Activated naive CD4-positive, alpha-beta T cell treated with anti-CD3 and anti-CD28 coated beads, Interleukin-2, amount 50 U/mL, for 72 hours (primary cell): ENCODE results near the gene IFNLR1. TPM values are rescaled to one million over a fixed set of nuclear protein-coding genes. Genes with fewer than 3 reads are reported as not detected.
A peak's percentile ranks its signal among the peaks of the same experiment; 100 is the strongest.

ENCODE experiments used
- ATAC-seq, 2 donors: fragments of 150-1000 bp; cut with Tn5 transposase; 2 replicates each; pipeline ENCODE4 v1.10.0; 2021; ENCODE audit warnings: mild to moderate bottlenecking in 2 of 2, moderate library complexity in 2 of 2
- DNase-seq, 2 donors: peaks; one replicate each; pipeline ENCODE4 v3.0.0; 2021 to 2022; ENCODE audit warnings: low spot score in 2 of 2
- H3K27ac Mint-ChIP-seq, 2 donors: one replicate each; pipeline ENCODE4 v1.8.0; 2022; ENCODE audit warnings: mild to moderate bottlenecking in 2 of 2, mixed read lengths in 2 of 2
- H3K36me3 Mint-ChIP-seq, 2 donors: one replicate each; pipeline ENCODE4 v1.8.0; 2022; ENCODE audit warnings: mixed read lengths in 2 of 2
- H3K9me3 Mint-ChIP-seq, 2 donors: one replicate each; pipeline ENCODE4 v1.8.0; 2022; ENCODE audit warnings: mixed read lengths in 2 of 2
- total RNA-seq, 2 donors: library from RNA; stranded (reverse); gene quantifications; one replicate each; pipeline ENCODE4 v1.2.3, GENCODE V29; 2022

IFNLR1 gene
- total RNA-seq, 2 donors from 2014 or later: 5.0 to 6.3 TPM

DNA sequence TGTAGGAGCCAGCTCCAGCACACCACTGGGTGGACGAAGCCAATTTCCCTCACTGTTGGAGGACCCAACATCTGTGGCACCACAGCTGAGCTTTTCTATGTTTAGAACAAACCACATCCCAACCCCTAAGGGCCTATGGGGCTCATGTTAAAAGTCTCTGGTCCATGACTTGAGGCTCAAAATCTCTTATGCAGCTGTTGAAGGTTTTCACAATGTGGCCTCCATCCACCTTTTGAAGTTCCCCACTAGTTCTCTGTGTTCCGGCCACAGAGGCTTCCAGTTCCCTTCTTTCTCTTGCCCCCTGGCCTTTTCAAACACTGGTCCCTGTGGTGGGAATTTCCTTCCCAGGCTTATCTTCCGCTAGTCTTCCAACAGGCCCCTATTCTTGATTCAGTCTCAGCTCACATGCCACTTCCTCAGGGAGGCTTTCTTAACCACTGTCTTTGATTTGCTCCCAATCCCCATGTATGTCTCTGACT, 3.9 kb upstream of the IFNLR1 start:
- Mint-ChIP-seq H3K36me3 (peaks cover 5 to 10% of the 10 kb centered on the region in 2 donors), H3K9me3 (peaks cover 0 to 7% of the 10 kb centered on the region in 2 donors), H3K27ac (peak overlapping the region in 1 of 2 donors; percentile 81)
- ATAC-seq (no peak), DNase-seq (no peak)

DNA sequence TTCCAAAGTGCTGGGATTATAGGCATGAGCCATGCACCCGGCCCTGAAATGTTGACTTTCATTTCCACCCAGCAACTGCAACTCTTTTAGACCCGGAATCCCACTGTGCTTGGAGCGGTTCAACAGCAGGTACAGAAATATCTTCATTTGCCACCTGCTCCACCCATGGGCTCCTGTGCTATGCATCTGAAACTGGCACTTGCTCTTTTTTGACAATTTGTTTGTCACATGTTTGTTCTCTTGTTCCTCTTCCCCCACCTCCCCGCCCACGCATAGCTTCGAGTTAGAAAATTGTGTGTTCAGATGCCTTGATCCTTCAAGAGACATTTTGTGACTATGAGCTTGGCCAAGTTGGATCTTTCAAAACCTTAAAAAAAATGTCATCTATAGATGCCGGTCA, 2.4 kb upstream of the IFNLR1 start:
- peaks cover 0 to 7% of the 10 kb centered on the region in 2 donors for H3K9me3 Mint-ChIP-seq
- no peak for ATAC-seq
- DNase-seq: no peak
- peak overlapping the region in 1 of 2 donors; percentile 49 for H3K27ac Mint-ChIP-seq
- H3K36me3 Mint-ChIP-seq: peaks cover 5 to 10% of the 10 kb centered on the region in 2 donors

- H3K27ac Mint-ChIP-seq: peak overlapping the region; percentile 68 to 90
- H3K36me3 Mint-ChIP-seq: peaks cover 5 to 8% of the 10 kb centered on the region in 2 donors
- peaks cover 0 to 6% of the 10 kb centered on the region in 2 donors for H3K9me3 Mint-ChIP-seq
- ATAC-seq: no peak
- no peak for DNase-seq
Observed at GRCh38 chr1:24186711-24186992, 437 bp downstream of the IFNLR1 start.

- peaks cover 0 to 1% of the 10 kb centered on the region in 2 donors for H3K9me3 Mint-ChIP-seq
- peaks cover 3 to 5% of the 10 kb centered on the region in 2 donors for H3K36me3 Mint-ChIP-seq
- H3K27ac Mint-ChIP-seq: peak overlapping the region; percentile 68 to 90
- no peak for DNase-seq
- ATAC-seq: no peak
Observed at GRCh38 chr1:24186031-24186710, 918 bp downstream of the IFNLR1 start.

DNA sequence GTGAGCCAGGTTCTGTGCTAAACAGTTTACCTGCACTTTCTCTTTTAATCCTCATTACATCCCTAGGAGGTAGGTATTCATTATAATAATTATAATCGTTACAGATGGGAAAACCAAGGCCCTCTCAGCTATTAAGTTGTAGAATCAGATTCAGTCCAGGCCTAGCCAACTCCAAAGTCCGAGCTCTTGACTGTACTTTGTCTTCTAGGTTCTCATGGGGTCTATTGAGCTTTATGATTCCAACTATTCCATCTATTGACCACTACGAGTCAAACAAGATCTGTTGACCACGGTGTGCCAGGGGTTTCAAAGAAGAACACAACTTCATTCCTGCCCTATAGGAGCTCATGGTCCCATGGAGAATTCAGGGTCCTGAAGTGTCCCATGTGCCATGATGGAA, 2.0 kb downstream of the IFNLR1 start:
- ATAC-seq (no peak), DNase-seq (no peak)
- H3K27ac Mint-ChIP-seq: no peak overlapping the region
- peaks cover 0 to 5% of the 10 kb centered on the region in 2 donors for H3K36me3 Mint-ChIP-seq
- no peaks in the 10 kb centered on the region for H3K9me3 Mint-ChIP-seq

GRCh38 chr1:24182061-24182460, 5.0 kb downstream of the IFNLR1 start:
- Mint-ChIP-seq H3K36me3 (no peaks in the 10 kb centered on the region), H3K9me3 (no peaks in the 10 kb centered on the region), H3K27ac (no peak overlapping the region)
- DNase-seq (no peak), ATAC-seq (no peak)

GRCh38 chr1:24181619-24182018, 5.5 kb downstream of the IFNLR1 start:
- Mint-ChIP-seq H3K9me3 (no peaks in the 10 kb centered on the region), H3K27ac (no peak overlapping the region), H3K36me3 (no peaks in the 10 kb centered on the region)
- DNase-seq (no peak), ATAC-seq (no peak)

DNA sequence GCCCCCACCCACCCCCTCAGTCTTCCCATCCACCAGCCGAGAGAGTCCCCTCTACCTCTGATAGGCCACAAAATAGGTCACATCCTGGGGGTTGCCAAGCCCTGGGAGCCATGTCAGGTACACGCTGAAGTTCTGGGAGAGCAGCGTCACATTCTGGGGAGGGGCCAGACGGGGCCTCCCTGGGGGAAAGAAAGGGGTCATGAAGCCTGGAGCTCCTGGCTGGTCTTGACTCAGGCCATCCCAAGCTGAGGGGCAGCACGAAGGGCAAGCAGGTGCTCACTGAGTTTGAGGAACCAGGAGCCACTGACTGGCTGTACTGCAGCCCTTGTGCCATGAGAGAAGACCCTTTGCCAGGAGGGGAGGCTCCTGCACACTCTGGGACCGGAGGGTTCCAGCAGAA, 6.4 kb downstream of the IFNLR1 start:
- no peaks in the 10 kb centered on the region for H3K36me3 Mint-ChIP-seq
- no peak for ATAC-seq
- no peak for DNase-seq

DNA sequence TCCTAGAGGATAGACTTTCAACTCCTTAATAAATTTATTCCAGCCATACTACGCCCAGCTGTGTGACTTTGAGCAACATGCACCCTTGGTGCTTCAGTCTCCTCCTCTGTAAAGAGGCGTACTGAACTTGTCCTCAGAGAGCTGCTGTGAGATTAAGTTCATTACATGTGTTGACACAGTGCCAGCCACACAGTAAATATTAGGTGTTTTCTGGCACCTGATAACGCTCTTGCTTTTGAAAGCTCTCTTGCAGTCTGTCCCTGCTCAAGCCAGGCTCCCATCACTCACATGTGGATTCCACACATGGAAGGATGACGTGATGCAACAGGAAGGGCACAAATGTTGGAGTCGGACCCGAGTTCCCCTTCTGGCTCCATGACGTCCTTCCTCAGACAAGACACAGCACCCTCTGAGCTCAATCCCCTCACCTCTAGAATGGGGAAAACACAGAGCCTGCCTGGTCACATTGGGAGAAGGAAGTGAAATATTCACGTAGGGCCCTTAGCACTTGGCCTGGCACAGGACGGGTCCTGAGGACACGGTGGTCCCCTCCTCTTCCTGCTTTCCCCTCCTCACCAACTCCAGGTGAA, 7.7 kb downstream of the IFNLR1 start:
- H3K9me3 Mint-ChIP-seq: no peaks in the 10 kb centered on the region
- ATAC-seq (no peak), DNase-seq (no peak)
- H3K27ac Mint-ChIP-seq: no peak overlapping the region
- H3K36me3 Mint-ChIP-seq: no peaks in the 10 kb centered on the region

More for the DNA sequence above, 6.4 kb downstream of the IFNLR1 start:
- Mint-ChIP-seq H3K9me3 (no peaks in the 10 kb centered on the region), H3K27ac (no peak overlapping the region)

DNA sequence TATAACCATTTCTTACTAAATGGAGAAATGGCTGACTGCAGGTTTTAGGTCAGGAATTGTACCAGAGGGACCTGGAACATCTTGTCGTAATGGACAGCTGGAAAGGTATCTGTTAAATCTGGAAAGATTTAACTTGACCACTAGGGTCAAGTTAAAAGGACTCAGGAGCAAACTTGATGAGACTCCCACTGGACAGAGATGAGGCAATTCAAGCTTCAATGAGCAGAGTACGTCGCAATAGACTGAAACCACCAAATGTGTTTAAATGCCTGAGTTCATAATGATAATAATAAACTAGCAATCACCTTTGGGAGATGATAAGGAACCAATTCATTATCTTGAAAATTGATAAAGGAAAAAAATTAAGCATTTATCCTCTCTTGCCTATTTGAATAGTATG, 8.7 kb downstream of the IFNLR1 start:
- DNase-seq (no peak), ATAC-seq (no peak)
- H3K27ac Mint-ChIP-seq: no peak overlapping the region
- H3K9me3 Mint-ChIP-seq: no peaks in the 10 kb centered on the region
- H3K36me3 Mint-ChIP-seq: no peaks in the 10 kb centered on the region

DNA sequence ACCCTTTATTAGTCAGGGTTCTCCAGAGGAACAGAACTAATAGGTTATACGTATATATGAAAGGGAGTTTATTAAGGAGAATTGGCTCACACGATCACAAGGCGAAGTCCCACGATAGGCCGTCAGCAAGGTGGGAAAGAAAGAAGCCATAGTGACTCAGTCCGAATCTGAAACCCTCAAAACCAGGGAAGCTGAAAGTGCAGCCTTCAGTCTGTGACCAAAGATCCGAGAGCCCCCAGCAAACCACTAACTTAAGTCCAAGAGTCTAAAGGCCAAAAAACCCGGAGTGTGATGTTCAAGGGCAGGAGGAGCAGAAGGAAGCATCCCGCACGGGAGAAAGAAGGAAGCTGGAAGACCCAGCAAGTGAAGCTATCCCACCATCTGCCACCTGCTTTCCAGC, 9.9 kb downstream of the IFNLR1 start:
- Mint-ChIP-seq H3K36me3 (no peaks in the 10 kb centered on the region), H3K9me3 (no peaks in the 10 kb centered on the region), H3K27ac (no peak overlapping the region)
- ATAC-seq (no peak), DNase-seq (no peak)

- H3K36me3 Mint-ChIP-seq: no peaks in the 10 kb centered on the region
- no peaks in the 10 kb centered on the region for H3K9me3 Mint-ChIP-seq
Observed at GRCh38 chr1:24175033-24175755, 11.9 kb downstream of the IFNLR1 start.

DNA sequence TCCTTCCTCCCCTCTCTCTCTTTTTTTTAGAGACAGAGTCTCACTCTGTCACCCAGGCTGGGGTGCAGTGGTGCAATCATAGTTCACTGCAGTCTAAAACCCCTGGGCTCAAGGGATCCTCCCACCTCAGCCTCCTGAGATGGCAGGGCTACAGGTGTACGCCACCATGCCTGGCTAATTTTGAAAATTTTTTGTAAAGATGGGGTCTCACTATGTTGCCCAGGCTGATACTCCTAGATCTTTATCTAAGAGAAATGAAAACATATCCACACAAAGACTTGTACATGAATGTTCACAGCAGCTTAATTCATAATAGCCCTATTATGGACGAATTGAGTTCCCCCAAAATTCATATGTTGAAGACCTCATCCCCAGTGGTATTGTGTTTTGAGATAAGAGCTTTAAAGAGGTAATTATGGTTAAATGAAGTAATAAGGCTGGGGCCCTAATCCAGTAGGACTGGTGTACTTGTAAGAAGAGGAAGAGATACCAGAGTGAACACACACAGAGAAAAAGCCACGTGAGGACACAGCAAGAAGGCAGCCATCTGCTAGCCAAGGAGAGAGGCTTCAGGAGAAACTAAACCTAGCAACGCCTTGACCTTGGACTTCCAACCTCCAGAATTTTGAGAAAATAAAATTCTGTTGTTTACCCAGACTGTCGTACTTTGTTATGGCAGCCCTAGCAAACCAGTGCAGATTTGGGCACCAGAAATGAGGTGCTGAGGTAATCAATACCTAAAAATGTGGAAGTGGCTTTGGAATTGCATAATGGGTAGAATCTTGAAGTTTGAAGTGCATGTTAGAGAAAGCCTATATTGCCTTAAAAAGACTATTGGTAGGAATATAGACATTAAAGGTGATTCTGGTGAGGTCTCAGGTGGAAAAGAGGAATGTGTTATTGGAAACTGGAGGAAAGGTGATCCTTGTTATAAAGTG, 13.2 kb downstream of the IFNLR1 start:
- no peak overlapping the region for H3K27ac Mint-ChIP-seq
- no peaks in the 10 kb centered on the region for H3K9me3 Mint-ChIP-seq
- no peaks in the 10 kb centered on the region for H3K36me3 Mint-ChIP-seq
- DNase-seq (no peak), ATAC-seq (no peak)

More at GRCh38 chr1:24175033-24175755, 11.9 kb downstream of the IFNLR1 start:
- no peak for DNase-seq
- ATAC-seq: no peak
- no peak overlapping the region for H3K27ac Mint-ChIP-seq

DNA sequence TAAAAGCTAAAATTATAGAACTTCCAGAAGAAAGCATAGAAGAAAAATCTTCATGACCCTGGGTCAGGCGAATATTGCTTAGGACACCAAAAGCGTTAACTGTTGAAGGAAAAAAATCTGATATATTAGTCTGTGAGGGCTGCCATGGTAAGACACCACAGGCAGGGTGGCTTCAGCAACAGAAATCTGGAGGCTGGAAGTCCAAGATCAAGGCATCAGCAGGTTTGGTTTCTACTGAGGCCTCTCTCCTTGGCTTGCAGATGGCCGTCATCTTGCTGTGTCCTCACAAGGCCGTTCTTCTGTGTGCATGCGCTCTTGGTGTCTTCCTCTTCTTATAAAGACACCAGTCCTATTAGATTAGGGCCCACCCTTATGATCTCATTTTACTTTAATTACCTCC, 14.5 kb downstream of the IFNLR1 start:
- ATAC-seq: no peak
- DNase-seq: no peak
- no peaks in the 10 kb centered on the region for H3K9me3 Mint-ChIP-seq
- no peaks in the 10 kb centered on the region for H3K36me3 Mint-ChIP-seq
- no peak overlapping the region for H3K27ac Mint-ChIP-seq

DNA sequence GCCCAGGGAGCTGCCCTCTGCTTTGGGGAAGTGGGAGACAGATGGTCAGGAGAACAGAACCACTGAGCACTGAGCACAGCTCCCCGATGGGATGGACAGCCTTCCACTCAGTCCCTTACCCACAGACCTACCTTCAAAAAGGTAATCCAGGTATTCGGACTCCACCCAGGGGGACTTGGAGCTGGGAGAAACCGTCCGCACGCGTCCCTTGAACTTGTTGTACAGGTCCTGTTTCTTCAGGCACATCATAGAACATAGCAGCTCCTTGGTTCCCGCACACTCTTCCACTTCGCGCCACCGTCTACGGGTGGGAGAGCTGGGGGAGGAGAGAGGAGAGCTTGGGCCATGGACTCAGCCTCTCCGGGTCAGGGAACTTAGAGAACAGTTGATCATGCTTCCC, 17.8 kb downstream of the IFNLR1 start:
- DNase-seq (no peak), ATAC-seq (no peak)
- H3K27ac Mint-ChIP-seq: no peak overlapping the region
- H3K36me3 Mint-ChIP-seq: peaks cover 6 to 9% of the 10 kb centered on the region in 2 donors
- no peaks in the 10 kb centered on the region for H3K9me3 Mint-ChIP-seq

- DNase-seq: no peak
- no peak overlapping the region for H3K27ac Mint-ChIP-seq
- ATAC-seq: no peak
- no peaks in the 10 kb centered on the region for H3K9me3 Mint-ChIP-seq
- peaks cover 6 to 9% of the 10 kb centered on the region in 2 donors for H3K36me3 Mint-ChIP-seq
Observed at GRCh38 chr1:24168245-24168644, 18.8 kb downstream of the IFNLR1 start.

- ATAC-seq (no peak), DNase-seq (no peak)
- Mint-ChIP-seq H3K36me3 (peaks cover 6 to 9% of the 10 kb centered on the region in 2 donors), H3K27ac (no peak overlapping the region), H3K9me3 (no peaks in the 10 kb centered on the region)
Observed at GRCh38 chr1:24167008-24167407, 20.1 kb downstream of the IFNLR1 start.
